GM12878 (cell line): ENCODE measurements around the gene TRAPPC12. TPM values are rescaled to one million over a fixed set of nuclear protein-coding genes. Genes with fewer than 3 reads are reported as not detected.
"Not testable (repeated sequence)": the region's sequence is repeated elsewhere in the genome, so short reads cannot be mapped to it uniquely, and the experiment has no call there.

Source experiments
- ATAC-seq: fragments of 200-7000 bp; cut with Tn5 transposase; 3 replicates; pipeline ENCODE4 v1.9.1; 2020; ENCODE audit warnings: mild to moderate bottlenecking, moderate library complexity
- BruUV-seq: library from RNA; stranded (reverse); fragments of 400-500 nt; replicated peaks from 2 replicates; lab custom pipeline; 2021; lab: Mats Ljungman, UMichigan
- CTCF ChIA-PET: fragments of 300-600 bp; sonication (Branson Sonifier 250); formaldehyde crosslinking; extraction: SDS; loops from one replicate; lab custom pipeline; 2021; ENCODE audit warnings: inconsistent platforms; lab: Yijun Ruan, JAX
- POLR2A ChIA-PET: fragments of 350-600 bp; formaldehyde crosslinking; extraction: SDS; loops from one replicate; lab custom pipeline; 2021; ENCODE audit warnings: inconsistent platforms; lab: Charles Lee
- RAD21 ChIA-PET: fragments of 300-600 bp; sonication (Branson Sonifier 250); formaldehyde crosslinking; loops from one replicate; lab custom pipeline; 2023; ENCODE audit warnings: antibody characterized with exemption; ENCODE audit not compliant: unreplicated experiment; lab: Charles Lee
- SMC1A ChIA-PET: fragments of 300-600 bp; sonication (Branson Sonifier 250); formaldehyde crosslinking; loops from one replicate; lab custom pipeline; 2023; ENCODE audit not compliant: unreplicated experiment, uncharacterized antibody; lab: Charles Lee
- DNase-seq: peaks from one replicate; pipeline ENCODE4 v3.0.0-alpha.2; 2011; ENCODE audit warnings: low read depth, low spot score
- FAIRE-seq: peaks from 3 replicates; lab custom pipeline; 2011; peaks lifted over from hg19 to GRCh38; lab: Jason Lieb, UNC
- H2AFZ ChIP-seq: 2 replicates; pipeline ENCODE4 v1.6.0; 2011; ENCODE audit warnings: low read depth, low read length, control low read depth; ENCODE audit not compliant: control insufficient read depth
- H3K27ac ChIP-seq: 2 replicates; pipeline ENCODE4 v1.5.1; 2011; ENCODE audit warnings: control low read depth; ENCODE audit not compliant: control insufficient read depth, insufficient read depth
- H3K27me3 ChIP-seq, 2 experiments: replicated peaks in 1 of 2; 2 replicates each; pipeline versions ENCODE4 v1.6.0 to v1.6.1; 2011; ENCODE audit warnings: low read length in 1 of 2; ENCODE audit not compliant: control insufficient read depth in 2 of 2, insufficient read depth in 2 of 2
- H3K36me3 ChIP-seq, 2 experiments: 2 replicates each; pipeline ENCODE4 v1.5.1; 2011; ENCODE audit warnings: low read length in 1 of 2; ENCODE audit not compliant: control insufficient read depth in 2 of 2, insufficient read depth in 2 of 2
- H3K4me1 ChIP-seq: 2 replicates; pipeline ENCODE4 v1.6.1; 2011; ENCODE audit warnings: mild to moderate bottlenecking, low read length, moderate library complexity, mixed read lengths; ENCODE audit not compliant: control insufficient read depth, insufficient read depth
- H3K4me2 ChIP-seq: 2 replicates; pipeline ENCODE4 v1.6.0; 2011; ENCODE audit warnings: control low read depth; ENCODE audit not compliant: control insufficient read depth, insufficient read depth
- H3K4me3 ChIP-seq: fragments of 200-600 bp; sonication (generic); 2 replicates; pipeline ENCODE4 v1.5.1; 2016
- H3K79me2 ChIP-seq: 2 replicates; pipeline ENCODE4 v1.6.0; 2011; ENCODE audit warnings: low read length; ENCODE audit not compliant: control insufficient read depth, insufficient read depth
- H3K9ac ChIP-seq: 2 replicates; pipeline ENCODE4 v1.8.0; 2011; ENCODE audit warnings: low read length, control low read depth, mixed read lengths; ENCODE audit not compliant: control insufficient read depth, insufficient read depth
- H3K9me3 ChIP-seq: replicated peaks from 3 replicates; pipeline ENCODE4 v1.5.1; 2011; ENCODE audit warnings: mild to moderate bottlenecking, low read length; ENCODE audit not compliant: control insufficient read depth, insufficient read depth
- H4K20me1 ChIP-seq: 2 replicates; pipeline ENCODE4 v1.6.0; 2011; ENCODE audit not compliant: control insufficient read depth, insufficient read depth
- DPF2 ChIP-seq: fragments of 450-650 bp; IDR thresholded peaks from 2 replicates; pipeline ENCODE4 v1.6.1; 2017; ENCODE audit warnings: mild to moderate bottlenecking
- HCFC1 ChIP-seq: fragments of 150-350 bp; IDR thresholded peaks from 2 replicates; pipeline ENCODE4 v1.6.1; 2014; ENCODE audit warnings: low read length
- HDGF ChIP-seq: fragments of 450-650 bp; IDR thresholded peaks from 2 replicates; pipeline ENCODE4 v1.6.1; 2016; ENCODE audit warnings: antibody characterized with exemption
- IRF4 ChIP-seq: IDR thresholded peaks from 2 replicates; pipeline ENCODE4 v1.6.1; 2011; ENCODE audit warnings: low read depth, low read length
- NFYB ChIP-seq: IDR thresholded peaks from 2 replicates; pipeline ENCODE4 v1.6.1; 2011; ENCODE audit warnings: low read depth, mild to moderate bottlenecking, low read length, improper control_type of control experiment, moderate library complexity; ENCODE audit not compliant: insufficient read depth
- POU2F2 ChIP-seq: IDR thresholded peaks from 3 replicates; pipeline ENCODE4 v1.6.1; 2011; ENCODE audit warnings: low read depth, mild to moderate bottlenecking, low read length, borderline replicate concordance
- RELA ChIP-seq: fragments of 450-650 bp; IDR thresholded peaks from 2 replicates; pipeline ENCODE4 v1.8.0; 2014; ENCODE audit warnings: borderline replicate concordance; ENCODE audit not compliant: partially characterized antibody
- RUNX3 ChIP-seq: IDR thresholded peaks from 2 replicates; pipeline ENCODE4 v1.6.1; 2012; ENCODE audit warnings: low read length, inconsistent platforms
- SMC3 ChIP-seq: IDR thresholded peaks from 2 replicates; pipeline ENCODE4 v1.6.1; 2011; ENCODE audit warnings: low read length, improper control_type of control experiment, borderline replicate concordance
- SRF ChIP-seq, 2 experiments: IDR thresholded peaks; 2 replicates each; pipeline ENCODE4 v1.6.1; 2011; ENCODE audit warnings: low read depth in 2 of 2, low read length in 2 of 2, mild to moderate bottlenecking in 1 of 2, moderate library complexity in 1 of 2
- TBL1XR1 ChIP-seq: IDR thresholded peaks from 2 replicates; pipeline ENCODE4 v1.6.1; 2012; ENCODE audit warnings: low read depth, low read length, improper control_type of control experiment
- ZZZ3 ChIP-seq: IDR thresholded peaks from 2 replicates; pipeline ENCODE4 v1.6.1; 2011; ENCODE audit warnings: low read depth; ENCODE audit not compliant: control insufficient read depth, insufficient read length
- WGBS: methylation state at CpG from one replicate; pipeline ENCODE4 v1.1.6; 2016; ENCODE audit warnings: low lambda C conversion rate; ENCODE audit not compliant: insufficient replicate concordance, insufficient coverage; ENCODE audit errors: missing lambda C conversion rate; 5-methylcytosine and 5-hydroxymethylcytosine counted together
- in situ Hi-C: fragments of 300-500 bp; cut with MboI; formaldehyde crosslinking; loops from 9 replicates; pipeline ENCODE4 v1.14.3; 2018; ENCODE audit warnings: mixed read lengths
- intact Hi-C: fragments of 100-400 bp; cut with micrococcal nuclease; formaldehyde crosslinking; loops from one replicate; pipeline ENCODE4 v1.14.2; 2022; ENCODE audit not compliant: unreplicated experiment
- polyA plus RNA-seq, 11 experiments: library from polyadenylated mRNA; depleted of rRNA in 4 of 11; unstranded in 6 of 11; stranded (reverse) in 5 of 11; fragments of >200 nt; fragmentation: Nextera tagmentation in 4 of 11; fragmentation: Illumina TruSeq in 1 of 11; extraction: Ambion mirVana in 4 of 11; extraction: Trizol in 1 of 11; gene quantifications; 1 replicate in 1 of 11; 2 replicates in 10 of 11; pipeline versions ENCODE4 v1.2.1 to v1.2.3, GENCODE V29; 2011 to 2016; ENCODE audit warnings: inconsistent platforms in 2 of 11, missing spikeins in 2 of 11, low read depth in 1 of 11
- total RNA-seq, 4 experiments: library from RNA; depleted of rRNA in 3 of 4; stranded (reverse); fragments of >200 nt in 3 of 4; fragmentation: Illumina TruSeq in 1 of 4; extraction: Trizol in 1 of 4; gene quantifications; 2 replicates each; pipeline versions ENCODE4 v1.2.1 to v1.2.3, GENCODE V29; 2013 to 2021
- TF ChIP-seq, protein P1 (sequence below): fragments of 450-650 bp; IDR thresholded peaks from 2 replicates; pipeline ENCODE4 v1.6.1; 2017; ENCODE audit warnings: borderline replicate concordance
- TF ChIP-seq, protein P2 (sequence below): fragments of 450-650 bp; IDR thresholded peaks from 2 replicates; pipeline ENCODE4 v1.6.1; 2017; ENCODE audit warnings: mild to moderate bottlenecking, moderate library complexity

Gene TRAPPC12
- total and polyA plus RNA-seq, 10 of the 15 experiments (the other 5 are each of a cell fraction or from before 2014, with no cell fraction given) = 8.6 to 77.1 (median 37.4) TPM

DNA sequence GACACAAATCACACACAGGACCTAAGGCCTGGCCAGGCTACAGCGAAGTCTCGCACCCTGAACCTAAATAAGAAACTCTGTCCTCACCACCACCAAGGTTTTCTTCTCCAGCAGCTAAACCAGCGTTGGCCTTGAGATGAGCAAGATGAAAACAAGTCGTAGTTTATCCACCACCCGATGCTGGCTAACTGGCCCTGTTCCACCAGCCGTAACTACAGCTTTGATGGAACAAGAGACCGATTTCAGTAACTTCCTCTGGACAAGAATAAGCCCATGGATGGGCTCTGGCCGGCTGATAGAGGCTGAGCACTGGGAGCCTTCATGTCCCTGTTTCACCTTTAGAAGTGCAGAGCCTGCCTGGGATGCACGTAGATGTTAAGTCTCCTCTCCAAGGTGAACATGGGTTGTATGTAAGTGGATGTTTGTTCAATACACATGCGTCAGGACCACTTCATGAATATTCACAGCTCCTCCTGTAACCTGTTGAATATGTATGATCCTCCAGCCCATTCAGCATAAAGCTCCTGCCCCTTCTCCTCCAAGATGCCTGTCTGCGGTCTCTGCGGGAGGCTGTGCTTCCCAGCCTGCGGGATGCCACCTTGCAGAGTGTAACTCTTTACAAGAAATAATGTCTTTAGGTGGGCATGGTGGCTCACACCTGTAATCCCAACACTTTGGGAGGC, 115.6 kb downstream of the TRAPPC12 start:
- POLR2A ChIA-PET = no interaction called here
- peaks cover 2 to 4% of the 10 kb centered on the region in 2 experiments; a peak in 3 of 4 replicates for H3K36me3 ChIP-seq
- 87% methylated on average over 13 of the region's 13 CpGs for WGBS
- RAD21 ChIA-PET = interaction anchor here (1.4 kb wide), 1 partner anchor 49 kb away, joined by 4 read pairs; no protein-coding TSS in a partner anchor
- no peak overlapping the region for H3K9ac ChIP-seq
- no peak for ATAC-seq
- CTCF ChIA-PET = no interaction called here
- no TSS peak for BruUV-seq
- H3K27me3 ChIP-seq = no peaks in the 10 kb centered on the region
- H3K9me3 ChIP-seq = no peaks in the 10 kb centered on the region
- no peak overlapping the region for H3K27ac ChIP-seq
- FAIRE-seq = no peak
- H4K20me1 ChIP-seq = no peaks in the 10 kb centered on the region
- SMC1A ChIA-PET = no interaction called here
- intact Hi-C loops (no loop called here), in situ Hi-C loops (no loop called here)
- TF ChIP-seq HCFC1 (no peak), POU2F2 (no peak), DPF2 (no peak), HDGF (no peak), IRF4 (no peak), RELA (no peak), SMC3 (no peak), RUNX3 (no peak), ZZZ3 (no peak), NFYB (no peak), SRF (IDR thresholded peaks at IDR 0.05; ENCODE audit: low read depth in 2 of 2, low read length in 2 of 2) (no peak), TBL1XR1 (no peak)
- TF ChIP-seq, protein P1, sequence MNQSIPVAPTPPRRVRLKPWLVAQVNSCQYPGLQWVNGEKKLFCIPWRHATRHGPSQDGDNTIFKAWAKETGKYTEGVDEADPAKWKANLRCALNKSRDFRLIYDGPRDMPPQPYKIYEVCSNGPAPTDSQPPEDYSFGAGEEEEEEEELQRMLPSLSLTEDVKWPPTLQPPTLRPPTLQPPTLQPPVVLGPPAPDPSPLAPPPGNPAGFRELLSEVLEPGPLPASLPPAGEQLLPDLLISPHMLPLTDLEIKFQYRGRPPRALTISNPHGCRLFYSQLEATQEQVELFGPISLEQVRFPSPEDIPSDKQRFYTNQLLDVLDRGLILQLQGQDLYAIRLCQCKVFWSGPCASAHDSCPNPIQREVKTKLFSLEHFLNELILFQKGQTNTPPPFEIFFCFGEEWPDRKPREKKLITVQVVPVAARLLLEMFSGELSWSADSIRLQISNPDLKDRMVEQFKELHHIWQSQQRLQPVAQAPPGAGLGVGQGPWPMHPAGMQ = no peak
- TF ChIP-seq, protein P2, sequence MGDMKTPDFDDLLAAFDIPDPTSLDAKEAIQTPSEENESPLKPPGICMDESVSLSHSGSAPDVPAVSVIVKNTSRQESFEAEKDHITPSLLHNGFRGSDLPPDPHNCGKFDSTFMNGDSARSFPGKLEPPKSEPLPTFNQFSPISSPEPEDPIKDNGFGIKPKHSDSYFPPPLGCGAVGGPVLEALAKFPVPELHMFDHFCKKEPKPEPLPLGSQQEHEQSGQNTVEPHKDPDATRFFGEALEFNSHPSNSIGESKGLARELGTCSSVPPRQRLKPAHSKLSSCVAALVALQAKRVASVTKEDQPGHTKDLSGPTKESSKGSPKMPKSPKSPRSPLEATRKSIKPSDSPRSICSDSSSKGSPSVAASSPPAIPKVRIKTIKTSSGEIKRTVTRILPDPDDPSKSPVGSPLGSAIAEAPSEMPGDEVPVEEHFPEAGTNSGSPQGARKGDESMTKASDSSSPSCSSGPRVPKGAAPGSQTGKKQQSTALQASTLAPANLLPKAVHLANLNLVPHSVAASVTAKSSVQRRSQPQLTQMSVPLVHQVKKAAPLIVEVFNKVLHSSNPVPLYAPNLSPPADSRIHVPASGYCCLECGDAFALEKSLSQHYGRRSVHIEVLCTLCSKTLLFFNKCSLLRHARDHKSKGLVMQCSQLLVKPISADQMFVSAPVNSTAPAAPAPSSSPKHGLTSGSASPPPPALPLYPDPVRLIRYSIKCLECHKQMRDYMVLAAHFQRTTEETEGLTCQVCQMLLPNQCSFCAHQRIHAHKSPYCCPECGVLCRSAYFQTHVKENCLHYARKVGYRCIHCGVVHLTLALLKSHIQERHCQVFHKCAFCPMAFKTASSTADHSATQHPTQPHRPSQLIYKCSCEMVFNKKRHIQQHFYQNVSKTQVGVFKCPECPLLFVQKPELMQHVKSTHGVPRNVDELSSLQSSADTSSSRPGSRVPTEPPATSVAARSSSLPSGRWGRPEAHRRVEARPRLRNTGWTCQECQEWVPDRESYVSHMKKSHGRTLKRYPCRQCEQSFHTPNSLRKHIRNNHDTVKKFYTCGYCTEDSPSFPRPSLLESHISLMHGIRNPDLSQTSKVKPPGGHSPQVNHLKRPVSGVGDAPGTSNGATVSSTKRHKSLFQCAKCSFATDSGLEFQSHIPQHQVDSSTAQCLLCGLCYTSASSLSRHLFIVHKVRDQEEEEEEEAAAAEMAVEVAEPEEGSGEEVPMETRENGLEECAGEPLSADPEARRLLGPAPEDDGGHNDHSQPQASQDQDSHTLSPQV = no peak
- no peak for DNase-seq
- no peak overlapping the region for H3K4me2 ChIP-seq
- H3K4me1 ChIP-seq = no peaks in the 10 kb centered on the region
- H3K79me2 ChIP-seq = no peaks in the 10 kb centered on the region
- no peak overlapping the region for H3K4me3 ChIP-seq
- no peak overlapping the region for H2AFZ ChIP-seq

DNA sequence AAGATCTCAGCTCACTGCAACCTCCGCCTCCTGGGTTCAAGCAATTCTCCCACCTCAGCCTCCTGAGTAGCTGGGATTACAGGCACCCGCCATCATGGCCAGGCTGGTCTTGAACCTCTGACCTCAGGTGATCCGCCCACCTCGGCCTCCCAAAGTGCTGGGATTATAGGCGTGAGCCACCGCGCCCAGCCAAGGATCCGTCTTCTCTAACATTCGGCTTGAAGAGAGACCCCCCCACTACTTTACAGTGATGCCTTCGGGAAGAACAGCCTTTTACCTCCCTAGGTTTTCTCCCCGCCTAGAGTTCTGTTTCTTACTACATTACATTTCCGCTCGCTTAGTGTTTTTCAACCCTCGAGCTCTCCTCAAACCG, 117.2 kb downstream of the TRAPPC12 start:
- H3K4me3 ChIP-seq, H3K36me3 ChIP-seq, intact Hi-C loops, H3K27me3 ChIP-seq, ATAC-seq, BruUV-seq, in situ Hi-C loops, H3K9ac ChIP-seq, DNase-seq, FAIRE-seq, CTCF ChIA-PET, H4K20me1 ChIP-seq, H2AFZ ChIP-seq, H3K9me3 ChIP-seq, RAD21 ChIA-PET, H3K4me2 ChIP-seq, SMC1A ChIA-PET, H3K27ac ChIP-seq, POLR2A ChIA-PET, H3K4me1 ChIP-seq, H3K79me2 ChIP-seq: not testable (repeated sequence)
- WGBS = 91% methylated on average over 15 of the region's 15 CpGs
